ENCODE measurements around the gene NCAM2.
"Not testable (repeated sequence)": the region's sequence is repeated elsewhere in the genome, so short reads cannot be mapped to it uniquely, and the experiment has no call there.

Gene NCAM2

GRCh38 chr21:21345872-21346271 lies 347.7 kb downstream of the NCAM2 start:
- DNase-seq: no peak

- DNase-seq: no peak
Measured at GRCh38 chr21:21366277-21366676, 368.1 kb downstream of the NCAM2 start.

GRCh38 chr21:21367583-21367982 lies 369.4 kb downstream of the NCAM2 start:
- DNase-seq: no peak

- DNase-seq: no peak
Measured at GRCh38 chr21:21373969-21374368, 375.8 kb downstream of the NCAM2 start.

GRCh38 chr21:21383126-21383525 lies 384.9 kb downstream of the NCAM2 start:
- DNase-seq: no peak

- DNase-seq: no peak
Measured at GRCh38 chr21:21384977-21385376, 386.8 kb downstream of the NCAM2 start.

- no peak for DNase-seq
Measured at GRCh38 chr21:21385404-21385803, 387.2 kb downstream of the NCAM2 start.

GRCh38 chr21:21387916-21388315 lies 389.7 kb downstream of the NCAM2 start:
- no peak for DNase-seq

- no peak for DNase-seq
Measured at GRCh38 chr21:21394064-21394463, 395.9 kb downstream of the NCAM2 start.

GRCh38 chr21:21396424-21396823 lies 398.2 kb downstream of the NCAM2 start:
- DNase-seq: no peak

GRCh38 chr21:21397464-21397863 lies 399.3 kb downstream of the NCAM2 start:
- DNase-seq: no peak

GRCh38 chr21:21401444-21401843 lies 403.2 kb downstream of the NCAM2 start:
- no peak for DNase-seq

GRCh38 chr21:21402187-21402586 lies 404.0 kb downstream of the NCAM2 start:
- DNase-seq: not testable (repeated sequence)

GRCh38 chr21:21404261-21404660 lies 406.1 kb downstream of the NCAM2 start:
- not testable (repeated sequence) for DNase-seq

GRCh38 chr21:21406921-21407320 lies 408.7 kb downstream of the NCAM2 start:
- no peak for DNase-seq

- no peak for DNase-seq
Measured at GRCh38 chr21:21412096-21412495, 413.9 kb downstream of the NCAM2 start.

GRCh38 chr21:21415741-21416140 lies 417.5 kb downstream of the NCAM2 start:
- DNase-seq: no peak

GRCh38 chr21:21434944-21435343 lies 436.7 kb downstream of the NCAM2 start:
- DNase-seq: no peak

- DNase-seq: no peak
Measured at GRCh38 chr21:21436012-21436534, 437.9 kb downstream of the NCAM2 start.

GRCh38 chr21:21439761-21440160 lies 441.6 kb downstream of the NCAM2 start:
- no peak for DNase-seq

- no peak for DNase-seq
Measured at GRCh38 chr21:21457077-21457476, 458.9 kb downstream of the NCAM2 start.

GRCh38 chr21:21458124-21458631 lies 460.0 kb downstream of the NCAM2 start:
- no peak for DNase-seq

GRCh38 chr21:21460979-21461378 lies 462.8 kb downstream of the NCAM2 start:
- DNase-seq: no peak

GRCh38 chr21:21463456-21463855 lies 465.2 kb downstream of the NCAM2 start:
- DNase-seq: no peak

- no peak for DNase-seq
Measured at GRCh38 chr21:21464684-21465083, 466.5 kb downstream of the NCAM2 start.

- no peak for DNase-seq
Measured at GRCh38 chr21:21466752-21467151, 468.5 kb downstream of the NCAM2 start.
